ENCODE results near the gene COL11A2. TPM values are rescaled to one million over a fixed set of nuclear protein-coding genes. Genes with fewer than 3 reads are reported as not detected.

COL11A2 gene
- polyA plus RNA-seq, 1 of the 3 experiments (the other 2 are of a cell fraction): 0.99 TPM

DNA sequence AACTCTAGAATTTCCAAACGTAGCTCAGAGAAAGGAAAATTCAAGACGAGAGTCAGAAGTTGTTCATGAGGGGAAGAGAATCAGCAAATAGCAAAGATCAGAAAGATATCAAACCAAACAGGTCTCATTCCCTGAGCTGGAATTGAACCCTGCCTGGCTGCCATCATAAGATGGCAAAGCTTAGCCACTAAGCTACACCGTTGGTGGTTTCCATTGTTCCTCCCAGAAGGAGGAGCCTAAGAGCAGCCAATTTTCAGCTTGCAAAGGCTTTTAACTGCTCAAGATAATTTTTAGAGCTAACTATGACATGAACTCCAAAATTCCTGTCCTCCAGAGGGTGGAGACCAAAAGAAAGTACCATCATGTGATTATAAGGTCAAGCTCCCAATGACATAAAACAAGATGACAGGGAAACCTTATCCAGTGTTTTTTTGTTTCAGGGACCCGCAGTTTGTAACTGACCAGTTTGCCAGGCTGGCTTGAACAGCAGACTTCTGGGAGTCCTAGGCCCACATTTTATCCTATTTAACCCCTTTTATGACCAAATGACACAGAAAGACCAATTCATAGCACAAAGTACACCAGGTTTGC, 55.9 kb downstream of the COL11A2 start (continued):
- TF ChIP-seq, protein P1, sequence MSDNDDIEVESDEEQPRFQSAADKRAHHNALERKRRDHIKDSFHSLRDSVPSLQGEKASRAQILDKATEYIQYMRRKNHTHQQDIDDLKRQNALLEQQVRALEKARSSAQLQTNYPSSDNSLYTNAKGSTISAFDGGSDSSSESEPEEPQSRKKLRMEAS (IDR thresholded peaks at IDR 0.05; ENCODE audit: low read depth): no peak
- no peak for TF ChIP-seq FOSL2 (IDR thresholded peaks at IDR 0.05; ENCODE audit: borderline replicate concordance, low read depth)

DNA sequence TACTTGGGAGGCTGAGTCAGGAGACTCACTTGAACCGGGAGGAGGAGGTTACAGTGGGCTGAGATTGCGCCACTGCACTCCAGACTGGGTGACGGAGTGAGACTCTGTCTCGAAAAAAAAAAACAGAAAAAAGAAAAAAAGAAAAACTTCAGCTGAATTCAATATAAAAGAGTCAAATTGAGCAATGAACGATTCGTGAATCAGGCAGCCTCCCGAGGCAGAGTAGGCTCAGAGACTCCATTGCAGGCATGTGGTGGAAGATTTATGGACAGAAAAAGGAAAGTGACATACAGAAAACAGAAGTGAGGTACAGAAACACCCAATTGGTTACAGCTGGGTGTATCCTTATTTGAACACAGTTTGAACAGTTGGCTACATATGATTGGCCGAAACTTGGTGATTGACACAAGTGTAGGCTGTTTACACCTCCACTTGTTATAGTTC, 60.2 kb downstream of the COL11A2 start:
- Histone ChIP-seq H2AFZ (ENCODE audit: low read depth) (no peak overlapping the region), H3K9ac (no peak overlapping the region), H3K27ac (ENCODE audit: low read depth in 2 of 2, low read length in 1 of 2) (no peak overlapping the region), H3K9me3 (no peaks in the 10 kb centered on the region), H3K9me2 (no peaks in the 10 kb centered on the region), H3F3A (replicated peaks; ENCODE audit: insufficient read depth) (no peaks in the 10 kb centered on the region), H3K4me1 (ENCODE audit: control insufficient read depth in 1 of 2, insufficient read depth in 2 of 2, low read depth in 1 of 2, low read length in 1 of 2) (no peaks in the 10 kb centered on the region), H3K79me2 (ENCODE audit: insufficient read depth) (no peaks in the 10 kb centered on the region), H3K4me2 (no peak overlapping the region), H3K4me3 (ENCODE audit: low read depth in 2 of 2, low read length in 1 of 2) (no peak overlapping the region), H4K20me1 (ENCODE audit: insufficient read depth) (no peaks in the 10 kb centered on the region), H3K27me3 (ENCODE audit: insufficient read depth) (peaks cover 44% of the 10 kb centered on the region; the same call in 1 of the 2 replicates), H3K36me3 (replicated peaks in 1 of 2; ENCODE audit: control insufficient read depth in 1 of 2, insufficient read depth in 2 of 2, low read length in 1 of 2) (no peaks in the 10 kb centered on the region)
- CTCF ChIA-PET: interaction anchor here (5.4 kb wide), 1 partner anchor 13 kb away, joined by 27 read pairs; no protein-coding TSS in a partner anchor
- no peak for DNase-seq
- no peak for TF ChIP-seq MEF2A (IDR thresholded peaks at IDR 0.05; ENCODE audit: borderline replicate concordance, low read depth)
- TF ChIP-seq CHD2 (IDR thresholded peaks at IDR 0.05; ENCODE audit: low read length, partially characterized antibody): no peak
- no peak for TF ChIP-seq EZH2phosphoT487 (IDR thresholded peaks at IDR 0.05; ENCODE audit: borderline replicate concordance, low read depth)
- WGBS (ENCODE audit: low lambda C conversion rate): 18% methylated on average over 8 of the region's 8 CpGs
- POLR2A ChIA-PET: no interaction called here

DNA sequence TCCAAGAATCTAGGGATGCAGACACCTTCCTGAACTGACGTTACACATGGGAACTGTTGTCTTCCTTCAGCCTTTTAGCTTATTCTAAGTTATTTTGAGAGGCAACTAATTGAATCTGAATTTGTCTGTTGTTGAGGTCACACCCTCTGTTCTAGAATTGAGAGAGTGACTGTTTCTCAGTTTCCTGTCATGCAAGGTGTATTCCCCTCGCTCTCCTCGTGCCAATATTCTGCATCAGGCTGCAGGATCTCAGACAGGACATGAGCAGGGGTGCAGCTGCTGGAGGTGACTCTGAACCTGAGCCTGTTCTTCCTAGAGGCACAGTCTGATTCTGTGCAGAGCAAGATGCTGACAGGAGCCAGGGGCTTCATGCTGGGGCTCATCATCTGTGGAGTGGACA, 63.9 kb downstream of the COL11A2 start:
- H3K27ac ChIP-seq (ENCODE audit: low read depth in 2 of 2, low read length in 1 of 2): no peak overlapping the region
- H4K20me1 ChIP-seq (ENCODE audit: insufficient read depth): no peaks in the 10 kb centered on the region
- H3K4me1 ChIP-seq (ENCODE audit: control insufficient read depth in 1 of 2, insufficient read depth in 2 of 2, low read depth in 1 of 2, low read length in 1 of 2): no peaks in the 10 kb centered on the region
- no peaks in the 10 kb centered on the region for H3K79me2 ChIP-seq (ENCODE audit: insufficient read depth)
- no peaks in the 10 kb centered on the region for H3F3A ChIP-seq (replicated peaks; ENCODE audit: insufficient read depth)
- H3K9ac ChIP-seq: no peak overlapping the region
- no peak overlapping the region for H3K4me3 ChIP-seq (ENCODE audit: low read depth in 2 of 2, low read length in 1 of 2)
- ChIA-PET CTCF (interaction anchor here (0.6 to 2.0 kb wide), 6 partner anchors 9 to 121 kb away, joined by 3 to 5 read pairs (median 3); no protein-coding TSS in a partner anchor), POLR2A (no interaction called here)
- H3K36me3 ChIP-seq (replicated peaks in 1 of 2; ENCODE audit: control insufficient read depth in 1 of 2, insufficient read depth in 2 of 2, low read length in 1 of 2): no peaks in the 10 kb centered on the region
- H2AFZ ChIP-seq (ENCODE audit: low read depth): no peak overlapping the region
- H3K9me3 ChIP-seq: no peaks in the 10 kb centered on the region
- WGBS (ENCODE audit: low lambda C conversion rate): 0% methylated on average over 3 of the region's 3 CpGs
- no peak overlapping the region for H3K4me2 ChIP-seq
- H3K27me3 ChIP-seq (ENCODE audit: insufficient read depth): peaks cover 34% of the 10 kb centered on the region; the same call in 1 of the 2 replicates
- H3K9me2 ChIP-seq: no peaks in the 10 kb centered on the region
- DNase-seq: no peak
- no peak for TF ChIP-seq JUND (IDR thresholded peaks at IDR 0.05)
- TF ChIP-seq EZH2phosphoT487 (IDR thresholded peaks at IDR 0.05; ENCODE audit: borderline replicate concordance, low read depth): no peak
- TF ChIP-seq, protein P2, sequence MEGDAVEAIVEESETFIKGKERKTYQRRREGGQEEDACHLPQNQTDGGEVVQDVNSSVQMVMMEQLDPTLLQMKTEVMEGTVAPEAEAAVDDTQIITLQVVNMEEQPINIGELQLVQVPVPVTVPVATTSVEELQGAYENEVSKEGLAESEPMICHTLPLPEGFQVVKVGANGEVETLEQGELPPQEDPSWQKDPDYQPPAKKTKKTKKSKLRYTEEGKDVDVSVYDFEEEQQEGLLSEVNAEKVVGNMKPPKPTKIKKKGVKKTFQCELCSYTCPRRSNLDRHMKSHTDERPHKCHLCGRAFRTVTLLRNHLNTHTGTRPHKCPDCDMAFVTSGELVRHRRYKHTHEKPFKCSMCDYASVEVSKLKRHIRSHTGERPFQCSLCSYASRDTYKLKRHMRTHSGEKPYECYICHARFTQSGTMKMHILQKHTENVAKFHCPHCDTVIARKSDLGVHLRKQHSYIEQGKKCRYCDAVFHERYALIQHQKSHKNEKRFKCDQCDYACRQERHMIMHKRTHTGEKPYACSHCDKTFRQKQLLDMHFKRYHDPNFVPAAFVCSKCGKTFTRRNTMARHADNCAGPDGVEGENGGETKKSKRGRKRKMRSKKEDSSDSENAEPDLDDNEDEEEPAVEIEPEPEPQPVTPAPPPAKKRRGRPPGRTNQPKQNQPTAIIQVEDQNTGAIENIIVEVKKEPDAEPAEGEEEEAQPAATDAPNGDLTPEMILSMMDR (IDR thresholded peaks at IDR 0.05): no peak
- no peak for TF ChIP-seq FOSL2 (IDR thresholded peaks at IDR 0.05; ENCODE audit: borderline replicate concordance, low read depth)
- TF ChIP-seq MEF2A (IDR thresholded peaks at IDR 0.05; ENCODE audit: borderline replicate concordance, low read depth): no peak
- TF ChIP-seq RXRA (IDR thresholded peaks at IDR 0.05; ENCODE audit: borderline replicate concordance, low read depth): no peak
- no peak for TF ChIP-seq NRF1 (IDR thresholded peaks at IDR 0.05; ENCODE audit: low read depth, low read length)
- no peak for TF ChIP-seq GABPA (IDR thresholded peaks at IDR 0.05; ENCODE audit: low read depth)
- no peak for TF ChIP-seq RFX5 (IDR thresholded peaks at IDR 0.05; ENCODE audit: low read length)
- no peak for TF ChIP-seq FOXM1 (IDR thresholded peaks at IDR 0.05; ENCODE audit: low read depth)
- no peak for TF ChIP-seq SMC3 (IDR thresholded peaks at IDR 0.05; ENCODE audit: low read depth, low read length)
- no peak for TF ChIP-seq RAD21 (IDR thresholded peaks at IDR 0.05; ENCODE audit: low read length)
- no peak for TF ChIP-seq TAF1 (IDR thresholded peaks at IDR 0.05; ENCODE audit: borderline replicate concordance, low read depth, low read length)
- TF ChIP-seq, protein P1 (IDR thresholded peaks at IDR 0.05; ENCODE audit: low read depth): no peak
- TF ChIP-seq, protein P3, sequence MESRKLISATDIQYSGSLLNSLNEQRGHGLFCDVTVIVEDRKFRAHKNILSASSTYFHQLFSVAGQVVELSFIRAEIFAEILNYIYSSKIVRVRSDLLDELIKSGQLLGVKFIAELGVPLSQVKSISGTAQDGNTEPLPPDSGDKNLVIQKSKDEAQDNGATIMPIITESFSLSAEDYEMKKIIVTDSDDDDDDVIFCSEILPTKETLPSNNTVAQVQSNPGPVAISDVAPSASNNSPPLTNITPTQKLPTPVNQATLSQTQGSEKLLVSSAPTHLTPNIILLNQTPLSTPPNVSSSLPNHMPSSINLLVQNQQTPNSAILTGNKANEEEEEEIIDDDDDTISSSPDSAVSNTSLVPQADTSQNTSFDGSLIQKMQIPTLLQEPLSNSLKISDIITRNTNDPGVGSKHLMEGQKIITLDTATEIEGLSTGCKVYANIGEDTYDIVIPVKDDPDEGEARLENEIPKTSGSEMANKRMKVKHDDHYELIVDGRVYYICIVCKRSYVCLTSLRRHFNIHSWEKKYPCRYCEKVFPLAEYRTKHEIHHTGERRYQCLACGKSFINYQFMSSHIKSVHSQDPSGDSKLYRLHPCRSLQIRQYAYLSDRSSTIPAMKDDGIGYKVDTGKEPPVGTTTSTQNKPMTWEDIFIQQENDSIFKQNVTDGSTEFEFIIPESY (IDR thresholded peaks at IDR 0.05; ENCODE audit: borderline replicate concordance, low read depth): no peak

All from SK-N-SH (cell line).